Endothelial cell of umbilical vein (primary cell): ENCODE results near the gene MOB3B. TPM values are rescaled to one million over a fixed set of nuclear protein-coding genes. Genes with fewer than 3 reads are reported as not detected.

ENCODE experiments used
- BruUV-seq: library from RNA; stranded (reverse); fragments of 400-500 nt; replicated peaks from 2 replicates; lab custom pipeline; 2021; lab: Mats Ljungman, UMichigan
- CTCF ChIA-PET: fragments of 300-600, 350-600 bp; sonication (Branson Sonifier 250); formaldehyde crosslinking; loops from one replicate; lab custom pipeline; 2021; ENCODE audit warnings: antibody characterized with exemption, inconsistent platforms; lab: Charles Lee
- POLR2A ChIA-PET: fragments of 300-600, 350-600 bp; sonication (Branson Sonifier 250); formaldehyde crosslinking; loops from one replicate; lab custom pipeline; 2021; ENCODE audit warnings: antibody characterized with exemption, inconsistent platforms; lab: Charles Lee
- DNase-seq: peaks from one replicate; pipeline ENCODE4 v3.0.0-alpha.2; 2011; ENCODE audit warnings: low read depth, low spot score
- FAIRE-seq: peaks from 2 replicates; lab custom pipeline; 2011; peaks lifted over from hg19 to GRCh38; lab: Jason Lieb, UNC
- H2AFZ ChIP-seq: 2 replicates; pipeline ENCODE4 v1.6.0; 2012; ENCODE audit warnings: low read depth, low read length, control low read depth, inconsistent platforms
- H3K27ac ChIP-seq: 2 replicates; pipeline ENCODE4 v1.5.1; 2011; ENCODE audit warnings: low read depth, mild to moderate bottlenecking, control low read depth, low read length, moderate library complexity; ENCODE audit not compliant: insufficient read depth
- H3K27me3 ChIP-seq, 2 experiments: 2 replicates each; pipeline versions ENCODE4 v1.6.0 to v1.6.1; 2011; ENCODE audit warnings: low read length in 2 of 2, mixed read lengths in 1 of 2; ENCODE audit not compliant: control insufficient read depth in 2 of 2, insufficient read depth in 2 of 2
- H3K36me3 ChIP-seq, 2 experiments: 2 replicates in 1 of 2; 3 replicates in 1 of 2; pipeline ENCODE4 v1.5.1; 2011; ENCODE audit warnings: low read length in 2 of 2, mild to moderate bottlenecking in 1 of 2, moderate library complexity in 1 of 2; ENCODE audit not compliant: control insufficient read depth in 2 of 2, insufficient read depth in 2 of 2; ENCODE audit errors: extremely low read depth in 1 of 2
- H3K4me1 ChIP-seq: 3 replicates; pipeline ENCODE4 v1.5.1; 2011; ENCODE audit warnings: mild to moderate bottlenecking, low read length; ENCODE audit not compliant: control insufficient read depth, insufficient read depth; ENCODE audit errors: extremely low read depth
- H3K4me2 ChIP-seq: 2 replicates; pipeline ENCODE4 v1.6.1; 2011; ENCODE audit warnings: low read length, control low read depth, mixed read lengths; ENCODE audit not compliant: insufficient read depth
- H3K4me3 ChIP-seq, 3 experiments: fragments of 200-600 bp in 1 of 3; sonication (generic), shearing (Covaris generic) in 1 of 3; replicated peaks in 1 of 3; 2 replicates each; pipeline ENCODE4 v1.5.1; 2011 to 2016; ENCODE audit warnings: control low read depth in 3 of 3, low read length in 3 of 3, mild to moderate bottlenecking in 2 of 3, inconsistent platforms in 1 of 3, low read depth in 1 of 3, moderate library complexity in 1 of 3; ENCODE audit not compliant: insufficient read depth in 1 of 3
- H3K79me2 ChIP-seq: 2 replicates; pipeline ENCODE4 v1.6.0; 2012; ENCODE audit warnings: low read length, inconsistent platforms; ENCODE audit not compliant: control insufficient read depth, insufficient read depth
- H3K9ac ChIP-seq: replicated peaks from 2 replicates; pipeline ENCODE3; 2011; ENCODE audit warnings: low read length, control low read depth; ENCODE audit not compliant: insufficient read depth; ENCODE audit errors: extremely low read depth
- H3K9me1 ChIP-seq: replicated peaks from 3 replicates; pipeline ENCODE4 v1.6.0; 2011; ENCODE audit warnings: mild to moderate bottlenecking, low read length; ENCODE audit not compliant: control insufficient read depth, insufficient read depth; ENCODE audit errors: extremely low read depth
- H3K9me3 ChIP-seq: replicated peaks from 2 replicates; pipeline ENCODE4 v1.5.1; 2012; ENCODE audit warnings: low read length, inconsistent platforms; ENCODE audit not compliant: control insufficient read depth, insufficient read depth
- H4K20me1 ChIP-seq: replicated peaks from 2 replicates; pipeline ENCODE3; 2011; ENCODE audit warnings: mild to moderate bottlenecking, low read length; ENCODE audit not compliant: control insufficient read depth, insufficient read depth; ENCODE audit errors: extremely low read depth
- CTCF ChIP-seq, 2 donors: IDR thresholded peaks; 1 replicate in 1 of 2; 2 replicates in 1 of 2; pipeline ENCODE4 v1.5.1; 2011; ENCODE audit warnings: low read length in 2 of 2, mild to moderate bottlenecking in 2 of 2, moderate library complexity in 2 of 2, control low read depth in 1 of 2, inconsistent platforms in 1 of 2, low read depth in 1 of 2; ENCODE audit not compliant: insufficient read depth in 1 of 2; ENCODE audit errors: extremely low read depth in 1 of 2
- EZH2 ChIP-seq: IDR thresholded peaks from 2 replicates; pipeline ENCODE4 v1.6.1; 2012; ENCODE audit warnings: borderline replicate concordance, low read depth, mild to moderate bottlenecking, moderate library complexity, low read length, inconsistent platforms; ENCODE audit not compliant: severe bottlenecking
- FOS ChIP-seq: IDR thresholded peaks from 2 replicates; pipeline ENCODE4 v1.6.1; 2011; ENCODE audit warnings: mild to moderate bottlenecking, low read length, moderate library complexity, borderline replicate concordance; ENCODE audit not compliant: insufficient read depth
- GATA2 ChIP-seq: IDR thresholded peaks from 2 replicates; pipeline ENCODE4 v1.7.0; 2011; ENCODE audit warnings: low read depth, mild to moderate bottlenecking, moderate library complexity, mixed read lengths, low read length; ENCODE audit not compliant: insufficient read length, insufficient read depth
- JUN ChIP-seq: IDR thresholded peaks from 2 replicates; pipeline ENCODE4 v1.6.1; 2011; ENCODE audit warnings: borderline replicate concordance, low read depth; ENCODE audit not compliant: insufficient read length, insufficient read depth
- MAX ChIP-seq: IDR thresholded peaks from 2 replicates; pipeline ENCODE4 v1.6.1; 2011; ENCODE audit not compliant: insufficient read depth, insufficient read length
- MYC ChIP-seq: IDR thresholded peaks from one replicate; pipeline ENCODE4 v1.6.1; 2011; ENCODE audit warnings: mild to moderate bottlenecking, low read depth, low read length
- POLR2A ChIP-seq: IDR thresholded peaks from 2 replicates; pipeline ENCODE4 v1.6.1; 2012; ENCODE audit warnings: low read depth, mild to moderate bottlenecking, control low read depth, low read length
- POLR2AphosphoS5 ChIP-seq: IDR thresholded peaks from 2 replicates; pipeline ENCODE4 v1.6.1; 2012; ENCODE audit warnings: low read depth, mild to moderate bottlenecking, control low read depth, low read length, moderate library complexity; ENCODE audit not compliant: insufficient read depth
- dilution Hi-C: fragments of 300-500 bp; cut with MboI; formaldehyde crosslinking; loops from one replicate; pipeline ENCODE4 v1.15.0; 2019; ENCODE audit warnings: low sequenced_read_pairs; ENCODE audit not compliant: extremely low pct_ligation_motif_present
- intact Hi-C: fragments of 100-400 bp; cut with micrococcal nuclease; formaldehyde crosslinking; loops from one replicate; pipeline ENCODE4 v1.10.0; 2022
- polyA plus RNA-seq, 4 experiments: library from polyadenylated mRNA; depleted of rRNA in 3 of 4; stranded (reverse) in 3 of 4; unstranded in 1 of 4; fragments of >200 nt; gene quantifications; 2 replicates each; pipeline versions ENCODE4 v1.2.1 to v1.2.3, GENCODE V29; 2011 to 2012; ENCODE audit warnings: missing spikeins in 1 of 4
- total RNA-seq: library from RNA; stranded (reverse); gene quantifications from 2 replicates; pipeline ENCODE4 v1.2.3, GENCODE V29; 2021

MOB3B gene
- total and polyA plus RNA-seq, 2 donors (not counting 3 experiments of a cell fraction or from before 2014, with no cell fraction given) = 0.03 TPM; not detected in 1

- H3K79me2 ChIP-seq = no peaks in the 10 kb centered on the region
- H3K9ac ChIP-seq = no peak overlapping the region
- no peak overlapping the region for H3K27ac ChIP-seq
- no peaks in the 10 kb centered on the region for H3K4me1 ChIP-seq
- intact Hi-C loops (no loop called here), dilution Hi-C loops (no loop called here)
- H3K27me3 ChIP-seq = peaks cover 0 to 3% of the 10 kb centered on the region in 2 experiments
- H4K20me1 ChIP-seq = no peaks in the 10 kb centered on the region
- no peaks in the 10 kb centered on the region for H3K9me1 ChIP-seq
- ChIA-PET CTCF (no interaction called here), POLR2A (interaction anchor here (0.7 kb wide), 1 partner anchor 534 kb away, joined by 3 read pairs; no protein-coding TSS in a partner anchor)
- H3K36me3 ChIP-seq = no peaks in the 10 kb centered on the region
- H3K4me3 ChIP-seq = no peak overlapping the region
- no peak for TF ChIP-seq EZH2
- no peak for TF ChIP-seq JUN
- TF ChIP-seq MYC = no peak
- no peak for TF ChIP-seq POLR2A
- TF ChIP-seq MAX = no peak
- no peak for TF ChIP-seq GATA2
- no peak for TF ChIP-seq FOS
- TF ChIP-seq CTCF (IDR thresholded peaks at IDR 0.05; ENCODE audit: extremely low read depth in 1 of 2, insufficient read depth in 1 of 2, low read depth in 1 of 2, low read length in 2 of 2) = no peak
- TF ChIP-seq POLR2AphosphoS5 = no peak
- no peak overlapping the region for H3K4me2 ChIP-seq
- DNase-seq (no peak), FAIRE-seq (no peak)
- H3K9me3 ChIP-seq = no peaks in the 10 kb centered on the region
- no peak overlapping the region for H2AFZ ChIP-seq
- no TSS peak for BruUV-seq
Measured at GRCh38 chr9:27369591-27369990, 160.0 kb downstream of the MOB3B start.
